Sigmoid colon (tissue), 3 donors: ENCODE measurements around the gene ACRBP.

Experiments
- POLR2A ChIP-seq, 2 donors: fragments of 450-650 bp; IDR thresholded peaks; one replicate each; pipeline ENCODE4 v1.6.1; 2016; ENCODE audit warnings: antibody characterized with exemption in 2 of 2, mild to moderate bottlenecking in 2 of 2, moderate library complexity in 2 of 2
- TF ChIP-seq, protein P1 (sequence below), 4 experiments: fragments of 450-650 bp in 3 of 4; fragments of 200-600 bp in 1 of 4; IDR thresholded peaks; one replicate each; pipeline ENCODE4 v1.5.1; 2016 to 2019; ENCODE audit warnings: antibody characterized with exemption in 4 of 4, mild to moderate bottlenecking in 3 of 4, moderate library complexity in 2 of 4

DNA sequence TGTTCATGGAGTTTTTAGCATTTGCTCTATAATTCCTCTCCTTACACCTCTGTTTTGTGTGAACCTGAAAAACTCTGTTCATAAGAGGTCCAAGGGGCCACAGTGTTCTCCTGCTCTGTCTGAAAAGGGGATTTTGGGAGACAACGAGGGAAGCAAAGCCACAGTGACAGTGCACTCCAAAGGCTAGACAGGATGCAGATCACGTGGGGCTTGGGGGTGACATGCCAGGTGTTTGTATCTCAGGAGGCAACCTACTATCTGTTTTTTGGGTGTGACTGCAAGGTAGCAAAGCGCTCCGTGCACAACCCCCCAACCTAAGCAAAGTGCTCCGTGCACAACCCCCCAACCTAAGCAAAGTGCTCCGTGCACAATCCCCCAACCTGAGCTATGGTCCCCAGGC is 35.0 kb downstream of the ACRBP start:
- TF ChIP-seq, protein P1, sequence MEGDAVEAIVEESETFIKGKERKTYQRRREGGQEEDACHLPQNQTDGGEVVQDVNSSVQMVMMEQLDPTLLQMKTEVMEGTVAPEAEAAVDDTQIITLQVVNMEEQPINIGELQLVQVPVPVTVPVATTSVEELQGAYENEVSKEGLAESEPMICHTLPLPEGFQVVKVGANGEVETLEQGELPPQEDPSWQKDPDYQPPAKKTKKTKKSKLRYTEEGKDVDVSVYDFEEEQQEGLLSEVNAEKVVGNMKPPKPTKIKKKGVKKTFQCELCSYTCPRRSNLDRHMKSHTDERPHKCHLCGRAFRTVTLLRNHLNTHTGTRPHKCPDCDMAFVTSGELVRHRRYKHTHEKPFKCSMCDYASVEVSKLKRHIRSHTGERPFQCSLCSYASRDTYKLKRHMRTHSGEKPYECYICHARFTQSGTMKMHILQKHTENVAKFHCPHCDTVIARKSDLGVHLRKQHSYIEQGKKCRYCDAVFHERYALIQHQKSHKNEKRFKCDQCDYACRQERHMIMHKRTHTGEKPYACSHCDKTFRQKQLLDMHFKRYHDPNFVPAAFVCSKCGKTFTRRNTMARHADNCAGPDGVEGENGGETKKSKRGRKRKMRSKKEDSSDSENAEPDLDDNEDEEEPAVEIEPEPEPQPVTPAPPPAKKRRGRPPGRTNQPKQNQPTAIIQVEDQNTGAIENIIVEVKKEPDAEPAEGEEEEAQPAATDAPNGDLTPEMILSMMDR (IDR thresholded peaks at IDR 0.05), result no peak
- TF ChIP-seq POLR2A (IDR thresholded peaks at IDR 0.05), result no peak
